Middle frontal gyrus (tissue), 1 donor: ENCODE measurements around the gene SNX20.

Source experiments
- DNase-seq: peaks from one replicate; pipeline ENCODE4 v3.0.0-alpha.2; 2015; ENCODE audit warnings: low spot score; ENCODE audit errors: extremely low spot score

SNX20 gene

GRCh38 chr16:50636753-50637374 lies 44.2 kb downstream of the SNX20 start:
- DNase-seq = no peak

DNA sequence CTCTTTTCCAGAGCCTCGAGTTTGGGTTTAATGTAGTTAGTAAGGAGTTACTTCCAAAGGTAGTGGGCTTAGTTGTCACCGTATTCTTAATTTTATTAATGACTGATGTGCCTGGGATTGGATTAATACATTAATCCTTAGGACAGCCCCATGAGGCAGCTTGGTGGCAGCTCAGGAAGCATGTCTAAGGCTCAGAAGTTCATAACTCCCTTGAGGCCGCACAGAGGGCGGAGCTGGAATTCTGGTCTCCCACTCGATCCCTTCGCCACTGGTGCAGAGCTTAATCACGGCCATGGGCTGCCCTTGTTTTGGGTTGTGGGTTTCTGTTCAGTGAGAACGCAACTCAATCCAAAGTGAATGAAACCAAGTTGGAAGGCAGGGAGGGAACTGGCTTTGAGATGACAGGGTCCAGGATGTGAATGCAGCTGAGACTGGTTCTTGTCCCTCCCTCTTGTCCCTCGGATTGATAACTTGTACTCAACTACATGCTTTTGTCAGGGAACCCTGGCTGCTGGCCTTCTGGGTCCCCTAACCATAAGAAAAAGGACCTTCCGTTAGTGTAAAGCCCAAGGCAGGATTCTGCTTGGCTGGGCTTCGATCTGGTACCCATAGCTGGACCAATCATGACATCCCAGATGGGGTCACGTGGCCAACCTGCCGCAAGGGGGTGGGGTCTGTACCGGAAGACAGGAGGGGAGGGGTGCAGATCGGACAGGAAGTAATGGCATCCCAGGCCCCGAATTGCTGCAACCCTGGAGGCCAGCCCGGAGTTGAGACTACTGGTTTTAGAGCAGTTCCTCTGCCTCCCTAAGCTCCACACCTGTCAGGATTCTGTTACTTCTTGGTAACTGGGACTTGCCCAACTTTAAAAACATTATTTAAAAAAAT lies 45.4 kb downstream of the SNX20 start:
- DNase-seq = no peak

GRCh38 chr16:50634947-50635346 lies 46.2 kb downstream of the SNX20 start:
- DNase-seq = no peak

DNA sequence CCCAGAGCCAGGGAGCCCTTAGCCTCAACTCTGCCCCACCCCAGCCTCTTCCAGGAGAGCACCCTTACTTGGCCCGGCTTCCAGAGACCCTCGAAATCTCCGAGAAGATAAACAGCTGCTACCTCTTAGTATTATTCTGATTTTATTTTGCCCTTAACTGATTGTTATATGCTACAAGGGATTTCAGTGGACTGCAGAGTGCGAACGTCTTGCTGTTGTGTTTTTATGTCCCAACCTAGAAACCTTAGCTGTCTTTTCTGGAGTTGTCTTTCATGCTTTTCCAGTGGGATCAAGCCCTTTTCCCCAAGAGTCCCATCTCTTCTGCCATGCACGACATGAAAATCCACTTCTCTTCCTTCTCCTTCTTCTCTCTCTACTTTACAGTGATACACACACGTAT lies 47.0 kb downstream of the SNX20 start:
- DNase-seq = no peak

- no peak for DNase-seq
Measured at GRCh38 chr16:50632927-50633800, 47.9 kb downstream of the SNX20 start.

GRCh38 chr16:50631985-50632576 lies 49.0 kb downstream of the SNX20 start:
- DNase-seq = no peak

- no peak for DNase-seq
Measured at GRCh38 chr16:50631249-50631984, 49.7 kb downstream of the SNX20 start.

- DNase-seq = no peak
Measured at GRCh38 chr16:50630394-50631020, 50.6 kb downstream of the SNX20 start.

GRCh38 chr16:50629334-50629733 lies 51.8 kb downstream of the SNX20 start:
- no peak for DNase-seq

GRCh38 chr16:50628156-50628802 lies 52.8 kb downstream of the SNX20 start:
- no peak for DNase-seq

GRCh38 chr16:50627419-50627818 lies 53.7 kb downstream of the SNX20 start:
- no peak for DNase-seq

GRCh38 chr16:50626868-50627267 lies 54.2 kb downstream of the SNX20 start:
- no peak for DNase-seq

DNA sequence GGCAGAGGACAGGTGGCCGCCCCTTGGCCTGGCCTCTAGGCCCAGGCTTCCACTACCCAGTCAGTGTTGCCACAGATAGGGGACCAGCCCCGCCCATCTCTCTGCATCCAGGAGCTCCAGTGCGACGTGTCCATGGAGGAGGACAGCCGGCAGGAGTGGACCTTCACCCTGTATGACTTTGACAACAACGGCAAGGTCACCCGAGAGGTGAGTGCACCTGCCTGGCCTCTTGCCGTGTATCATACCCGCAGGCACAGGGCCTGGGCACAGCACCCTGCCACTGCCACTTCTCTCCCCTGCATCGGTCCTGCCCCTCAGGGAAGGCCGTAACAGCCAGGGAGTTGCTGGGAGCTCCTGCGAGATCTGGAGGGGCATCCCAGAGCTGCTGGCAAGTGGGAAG lies 55.7 kb downstream of the SNX20 start:
- DNase-seq = no peak

DNA sequence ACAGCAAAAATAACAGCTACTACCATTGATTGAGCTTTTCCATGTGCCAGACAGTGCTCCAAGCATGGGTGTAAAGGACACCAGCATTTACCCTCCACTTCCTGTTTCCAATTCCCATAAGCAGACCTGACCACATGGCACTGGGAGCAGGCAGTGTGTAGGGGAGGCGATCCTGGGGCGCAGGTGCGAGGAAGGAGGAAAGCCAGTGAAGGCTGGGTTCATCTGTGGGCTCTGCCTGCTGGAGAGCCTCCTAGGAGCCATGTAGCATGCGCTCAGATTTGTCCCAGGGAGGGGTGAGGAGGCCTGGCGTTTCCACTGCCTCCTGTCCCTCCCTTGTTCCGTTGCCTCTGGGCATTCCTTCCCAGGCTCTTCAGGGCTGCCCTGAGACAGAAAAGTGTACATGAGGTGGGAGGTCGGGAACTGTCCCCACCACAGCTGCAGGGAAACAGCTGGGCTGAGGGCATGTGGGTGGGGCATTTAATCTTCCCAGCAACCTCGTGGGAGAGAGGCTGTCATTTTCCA lies 56.6 kb downstream of the SNX20 start:
- DNase-seq = no peak

DNA sequence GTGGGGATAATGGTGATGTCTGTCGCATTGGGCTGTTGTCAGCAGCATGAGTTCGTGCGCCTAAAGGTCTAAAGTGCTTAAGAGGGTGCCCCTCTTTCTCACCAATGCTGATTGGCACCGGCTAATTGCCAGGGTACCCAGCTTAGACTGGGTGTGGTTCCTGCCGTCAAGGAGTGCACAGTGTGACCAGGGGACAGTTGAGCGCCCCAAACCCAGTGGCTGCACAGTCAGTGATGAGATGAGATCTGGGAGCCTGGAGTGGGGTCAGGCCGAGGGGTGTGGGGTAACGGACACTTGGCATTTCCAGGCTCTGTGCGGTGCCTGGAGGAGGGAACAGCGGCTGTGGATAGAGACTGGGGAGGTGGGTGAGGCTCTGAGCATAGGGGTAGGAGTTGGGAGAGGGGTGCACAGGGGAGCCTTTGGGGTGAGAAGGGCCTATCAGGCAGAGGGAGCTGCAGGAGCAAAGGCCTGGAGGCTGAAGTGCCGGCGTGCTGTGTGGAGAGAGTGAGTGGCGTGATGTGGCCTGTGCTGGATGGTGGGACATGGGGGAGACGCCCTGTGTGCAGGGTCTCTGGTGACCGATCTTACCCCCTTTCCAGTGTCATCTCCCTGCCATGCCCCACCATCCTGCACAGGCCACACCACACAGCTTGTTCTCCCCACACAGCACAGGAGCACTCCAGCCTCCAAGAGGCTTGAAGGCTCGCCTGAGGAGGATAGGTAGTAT lies 58.3 kb downstream of the SNX20 start:
- DNase-seq = no peak

GRCh38 chr16:50622029-50622428 lies 59.1 kb downstream of the SNX20 start:
- DNase-seq = no peak
